ENCODE measurements around the gene BCOR. TPM values are rescaled to one million over a fixed set of nuclear protein-coding genes. Genes with fewer than 3 reads are reported as not detected.
A peak's percentile ranks its signal among the peaks of the same experiment; 100 is the strongest.

Gene BCOR
- total and polyA plus RNA-seq, 4 experiments from 2014 or later: 1.9 to 48.7 (median 27.0) TPM

DNA sequence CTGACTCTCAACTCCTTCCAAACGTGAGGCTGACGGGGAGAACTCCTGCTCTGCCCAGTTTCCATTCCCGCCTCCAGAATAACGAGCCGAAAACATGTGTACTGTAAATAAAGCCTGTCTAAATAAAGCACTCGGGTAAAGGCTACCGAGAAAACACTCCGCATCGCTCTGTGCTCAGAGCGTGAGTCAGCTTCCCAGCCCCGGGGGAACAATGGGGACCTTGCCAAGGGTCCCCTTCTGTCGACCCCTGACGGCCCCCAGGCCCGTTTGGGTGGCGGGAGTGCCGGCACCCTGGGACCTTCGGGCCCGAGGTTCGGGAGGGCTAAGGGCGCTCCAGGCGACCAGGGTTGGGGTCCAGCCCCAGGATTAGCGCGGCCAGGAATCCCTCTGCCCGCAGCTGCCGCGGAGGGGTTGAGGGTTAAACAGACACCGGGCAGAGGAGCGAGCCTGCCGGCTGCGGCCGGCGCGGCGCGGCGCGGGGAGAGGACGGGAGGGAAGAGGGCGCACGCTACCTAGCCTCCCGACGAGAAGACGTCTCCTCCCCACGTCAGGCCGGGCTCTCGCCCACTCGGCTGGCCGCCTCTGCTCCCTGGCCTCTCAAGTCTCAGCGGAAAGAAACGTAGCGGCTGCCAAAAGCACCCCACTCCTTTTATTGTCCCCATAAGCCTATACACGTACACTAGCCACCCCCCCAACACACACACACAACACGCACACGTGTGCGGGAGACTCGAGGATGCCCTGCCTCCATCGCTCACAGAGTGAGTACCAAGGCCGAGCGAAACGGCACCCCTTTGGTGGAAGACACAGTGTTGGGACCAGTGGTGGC is 85.5 kb downstream of the BCOR start:
- Mint-ChIP-seq H3K4me1 (peaks cover 4 to 31% (median 20%) of the 10 kb centered on the region in 4 donors), H3K36me3 (no peaks in the 10 kb centered on the region), H3K27me3 (peaks cover 5 to 9% of the 10 kb centered on the region in 2 donors), H3K27ac (peak overlapping the region in 1 of 7 donors; percentile 21), H3K4me3 (peak overlapping the region; percentile 59 to 85 (median 76)), H3K9me3 (peaks cover 0 to 12% (median 3%) of the 10 kb centered on the region in 8 donors)
- Histone ChIP-seq H3K9me3 (ENCODE audit: control insufficient read depth in 1 of 2, low read length in 2 of 2) (no peaks in the 10 kb centered on the region), H3K27me3 (ENCODE audit: insufficient read depth, low read length) (no peaks in the 10 kb centered on the region), H3K36me3 (ENCODE audit: insufficient read depth, low read length) (no peaks in the 10 kb centered on the region), H3K27ac (ENCODE audit: low read depth, low read length) (no peak overlapping the region), H3K4me3 (ENCODE audit: low read length in 2 of 2) (peak overlapping the region in 1 of 2 donors; percentile 49), H3K4me1 (ENCODE audit: insufficient read depth, low read length) (peaks cover 22% of the 10 kb centered on the region)
- no peak for DNase-seq
- POLR2A ChIA-PET (ENCODE audit: partially characterized antibody): interaction anchor here (1.0 to 2.9 kb wide), 3 partner anchors 86 to 164 kb away, joined by 3 to 18 read pairs (median 10); partner anchors contain the start of gene BCOR
- CTCF ChIA-PET (ENCODE audit: partially characterized antibody): no interaction called here
- intact Hi-C loops (cut with micrococcal nuclease): loop anchor here (5.0 kb wide), 5 partner anchors 95 to 280 kb away; no protein-coding TSS in a partner anchor

DNA sequence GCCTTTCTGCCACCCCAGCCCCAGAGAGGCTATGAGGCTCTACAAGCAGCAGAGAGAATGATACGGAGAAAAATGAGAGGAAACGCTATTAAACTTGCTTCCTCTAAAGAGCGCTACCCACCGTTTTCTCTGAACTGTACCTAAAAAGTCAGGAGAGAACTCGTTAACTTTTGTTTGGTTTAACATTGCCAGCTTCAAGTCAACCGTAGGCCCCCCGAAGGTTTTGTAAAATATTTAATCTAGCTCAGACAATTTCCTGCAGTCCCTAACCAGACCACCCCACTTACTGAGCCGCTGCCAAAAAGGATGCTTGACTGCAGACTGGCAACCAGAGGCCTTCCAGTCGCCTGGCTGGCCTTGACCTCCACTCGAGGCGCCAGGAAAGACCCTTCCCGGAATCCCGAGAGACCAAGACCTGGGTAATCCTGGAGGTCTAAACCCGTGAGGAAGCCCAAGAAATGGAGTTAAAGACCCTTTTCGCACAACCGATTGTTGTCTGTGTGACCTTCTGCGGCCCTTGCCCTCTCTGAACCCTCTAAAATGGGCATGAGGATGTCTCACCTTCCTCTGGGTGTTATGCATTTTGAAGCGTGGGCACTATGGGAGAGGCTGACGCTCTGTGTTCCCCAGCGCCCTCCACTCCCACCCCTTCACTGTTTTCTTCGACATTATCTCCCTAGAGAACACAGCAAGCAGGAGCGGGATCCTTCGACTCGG is 86.3 kb downstream of the BCOR start:
- intact Hi-C loops (cut with micrococcal nuclease): loop anchor here (5.0 kb wide), 5 partner anchors 96 to 279 kb away; no protein-coding TSS in a partner anchor
- Histone ChIP-seq H3K4me1 (ENCODE audit: insufficient read depth, low read length) (peaks cover 22% of the 10 kb centered on the region), H3K36me3 (ENCODE audit: insufficient read depth, low read length) (no peaks in the 10 kb centered on the region), H3K27me3 (ENCODE audit: insufficient read depth, low read length) (no peaks in the 10 kb centered on the region), H3K4me3 (ENCODE audit: low read length in 2 of 2) (no peak overlapping the region), H3K9me3 (ENCODE audit: control insufficient read depth in 1 of 2, low read length in 2 of 2) (no peaks in the 10 kb centered on the region), H3K27ac (ENCODE audit: low read depth, low read length) (no peak overlapping the region)
- peaks cover 7 to 38% (median 24%) of the 10 kb centered on the region in 4 donors for H3K4me1 Mint-ChIP-seq
- no peaks in the 10 kb centered on the region for H3K36me3 Mint-ChIP-seq
- peaks cover 0 to 9% (median 1%) of the 10 kb centered on the region in 8 donors for H3K9me3 Mint-ChIP-seq
- no peak for DNase-seq
- no peak overlapping the region for H3K27ac Mint-ChIP-seq
- H3K27me3 Mint-ChIP-seq: peaks cover 5 to 12% of the 10 kb centered on the region in 2 donors
- ChIA-PET CTCF (ENCODE audit: partially characterized antibody) (no interaction called here), POLR2A (ENCODE audit: partially characterized antibody) (interaction anchor here (0.8 kb wide), 1 partner anchor 160 kb away, joined by 3 read pairs; no protein-coding TSS in a partner anchor)
- H3K4me3 Mint-ChIP-seq: peak overlapping the region in 4 of 8 donors; percentile 40 to 81 (median 55)

DNA sequence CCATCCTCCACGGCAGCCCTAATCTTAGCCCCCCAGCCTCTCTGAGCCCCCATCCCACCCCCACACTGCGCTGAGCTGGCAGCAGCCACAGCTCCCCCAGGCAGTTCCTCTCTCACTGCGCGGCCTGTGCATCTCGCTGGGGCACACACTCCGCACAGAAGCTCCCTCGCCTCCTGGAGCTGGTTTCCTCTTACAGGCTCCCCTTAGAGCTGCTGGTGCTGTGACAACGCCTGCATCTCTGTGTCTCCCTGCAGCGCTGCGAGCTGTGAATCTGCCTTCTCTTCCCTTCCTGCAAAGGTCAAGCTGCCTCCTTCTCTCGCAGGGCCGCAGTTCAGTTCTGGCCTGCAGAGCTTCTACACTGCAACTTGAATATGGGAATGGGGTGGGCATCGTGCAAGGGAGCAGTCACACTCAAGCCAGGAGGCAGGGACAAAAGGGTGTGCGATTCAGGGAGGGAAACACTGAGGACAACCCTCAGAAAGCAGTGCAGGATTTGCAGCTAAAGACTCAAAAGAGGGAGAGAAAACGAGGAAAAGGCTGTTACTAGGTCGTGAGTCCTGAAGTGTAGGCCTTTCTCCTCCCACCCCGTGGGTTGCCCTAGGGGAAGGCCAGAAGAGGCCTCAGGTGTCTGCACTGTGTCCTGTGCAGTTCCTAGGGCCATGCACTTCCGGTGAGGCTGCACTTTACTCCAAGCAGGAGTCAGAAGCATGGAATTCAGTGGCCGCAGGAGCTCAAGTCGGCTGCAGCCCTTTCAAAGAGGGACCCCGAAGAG is 87.0 kb downstream of the BCOR start:
- H3K4me1 ChIP-seq (ENCODE audit: insufficient read depth, low read length): peaks cover 22% of the 10 kb centered on the region
- DNase-seq: no peak
- Mint-ChIP-seq H3K27ac (no peak overlapping the region), H3K36me3 (no peaks in the 10 kb centered on the region), H3K4me1 (peaks cover 7 to 41% (median 24%) of the 10 kb centered on the region in 4 donors), H3K9me3 (peaks cover 0 to 3% (median 0%) of the 10 kb centered on the region in 8 donors), H3K4me3 (peak overlapping the region in 5 of 8 donors; percentile 12 to 65 (median 30)), H3K27me3 (peaks cover 5 to 12% of the 10 kb centered on the region in 2 donors)
- ChIA-PET POLR2A (ENCODE audit: partially characterized antibody) (interaction anchor here (0.7 to 0.8 kb wide), 2 partner anchors 85 to 161 kb away, joined by 3 read pairs; no protein-coding TSS in a partner anchor), CTCF (ENCODE audit: partially characterized antibody) (no interaction called here)
- no peak overlapping the region for H3K27ac ChIP-seq (ENCODE audit: low read depth, low read length)
- no peaks in the 10 kb centered on the region for H3K9me3 ChIP-seq (ENCODE audit: control insufficient read depth in 1 of 2, low read length in 2 of 2)
- H3K36me3 ChIP-seq (ENCODE audit: insufficient read depth, low read length): no peaks in the 10 kb centered on the region
- H3K4me3 ChIP-seq (ENCODE audit: low read length in 2 of 2): no peak overlapping the region
- intact Hi-C loops (cut with micrococcal nuclease): loop anchor here (5.0 kb wide), 5 partner anchors 97 to 278 kb away; no protein-coding TSS in a partner anchor
- no peaks in the 10 kb centered on the region for H3K27me3 ChIP-seq (ENCODE audit: insufficient read depth, low read length)

- Mint-ChIP-seq H3K4me1 (peaks cover 8 to 42% (median 27%) of the 10 kb centered on the region in 4 donors), H3K27me3 (peaks cover 5 to 14% of the 10 kb centered on the region in 2 donors), H3K27ac (peak overlapping the region in 1 of 7 donors; percentile 12), H3K4me3 (peak overlapping the region in 6 of 8 donors; percentile 46 to 75 (median 64)), H3K9me3 (peaks cover 0 to 2% (median 0%) of the 10 kb centered on the region in 8 donors), H3K36me3 (no peaks in the 10 kb centered on the region)
- no peak for DNase-seq
- CTCF ChIA-PET (ENCODE audit: partially characterized antibody): no interaction called here
- Histone ChIP-seq H3K27ac (ENCODE audit: low read depth, low read length) (no peak overlapping the region), H3K4me3 (ENCODE audit: low read length in 2 of 2) (no peak overlapping the region), H3K4me1 (ENCODE audit: insufficient read depth, low read length) (peaks cover 22% of the 10 kb centered on the region), H3K27me3 (ENCODE audit: insufficient read depth, low read length) (no peaks in the 10 kb centered on the region), H3K36me3 (ENCODE audit: insufficient read depth, low read length) (no peaks in the 10 kb centered on the region), H3K9me3 (ENCODE audit: control insufficient read depth in 1 of 2, low read length in 2 of 2) (no peaks in the 10 kb centered on the region)
- POLR2A ChIA-PET (ENCODE audit: partially characterized antibody): interaction anchor here (0.7 kb wide), 1 partner anchor 86 kb away, joined by 3 read pairs; no protein-coding TSS in a partner anchor
- intact Hi-C loops (cut with micrococcal nuclease): loop anchor here (5.0 kb wide), 5 partner anchors 97 to 278 kb away; no protein-coding TSS in a partner anchor
Observed at GRCh38 chrX:40009890-40010289, 87.9 kb downstream of the BCOR start.

- no peaks in the 10 kb centered on the region for H3K9me3 ChIP-seq (ENCODE audit: control insufficient read depth in 1 of 2, low read length in 2 of 2)
- Mint-ChIP-seq H3K36me3 (no peaks in the 10 kb centered on the region), H3K4me1 (peaks cover 8 to 42% (median 27%) of the 10 kb centered on the region in 4 donors), H3K9me3 (peaks cover 0 to 2% (median 0%) of the 10 kb centered on the region in 8 donors), H3K4me3 (peak overlapping the region in 7 of 8 donors; percentile 31 to 82 (median 64)), H3K27ac (peak overlapping the region in 1 of 7 donors; percentile 12), H3K27me3 (peaks cover 5 to 14% of the 10 kb centered on the region in 2 donors)
- H3K27ac ChIP-seq (ENCODE audit: low read depth, low read length): no peak overlapping the region
- no peaks in the 10 kb centered on the region for H3K27me3 ChIP-seq (ENCODE audit: insufficient read depth, low read length)
- CTCF ChIA-PET (ENCODE audit: partially characterized antibody): no interaction called here
- no peak for DNase-seq
- peaks cover 22% of the 10 kb centered on the region for H3K4me1 ChIP-seq (ENCODE audit: insufficient read depth, low read length)
- intact Hi-C loops (cut with micrococcal nuclease): no loop called here
- no peaks in the 10 kb centered on the region for H3K36me3 ChIP-seq (ENCODE audit: insufficient read depth, low read length)
- POLR2A ChIA-PET (ENCODE audit: partially characterized antibody): no interaction called here
- peak overlapping the region in 1 of 2 donors; percentile 13 for H3K4me3 ChIP-seq (ENCODE audit: low read length in 2 of 2)
Observed at GRCh38 chrX:40009462-40009851, 88.3 kb downstream of the BCOR start.

- Mint-ChIP-seq H3K4me3 (peak overlapping the region; percentile 25 to 82 (median 54)), H3K27me3 (peaks cover 5 to 14% of the 10 kb centered on the region in 2 donors), H3K36me3 (no peaks in the 10 kb centered on the region), H3K9me3 (peaks cover 0 to 2% (median 0%) of the 10 kb centered on the region in 8 donors), H3K27ac (no peak overlapping the region), H3K4me1 (peaks cover 8 to 42% (median 27%) of the 10 kb centered on the region in 4 donors)
- H3K36me3 ChIP-seq (ENCODE audit: insufficient read depth, low read length): no peaks in the 10 kb centered on the region
- POLR2A ChIA-PET (ENCODE audit: partially characterized antibody): no interaction called here
- no peaks in the 10 kb centered on the region for H3K27me3 ChIP-seq (ENCODE audit: insufficient read depth, low read length)
- H3K4me1 ChIP-seq (ENCODE audit: insufficient read depth, low read length): peaks cover 22% of the 10 kb centered on the region
- CTCF ChIA-PET (ENCODE audit: partially characterized antibody): no interaction called here
- intact Hi-C loops (cut with micrococcal nuclease): no loop called here
- H3K4me3 ChIP-seq (ENCODE audit: low read length in 2 of 2): peak overlapping the region in 1 of 2 donors; percentile 13
- no peaks in the 10 kb centered on the region for H3K9me3 ChIP-seq (ENCODE audit: control insufficient read depth in 1 of 2, low read length in 2 of 2)
- H3K27ac ChIP-seq (ENCODE audit: low read depth, low read length): no peak overlapping the region
- no peak for DNase-seq
Observed at GRCh38 chrX:40008791-40009461, 88.8 kb downstream of the BCOR start.

Data from CD4-positive, alpha-beta memory T cell (primary cell).